H1 (cell line): ENCODE measurements around the gene EBF3. TPM values are rescaled to one million over a fixed set of nuclear protein-coding genes. Genes with fewer than 3 reads are reported as not detected.

Source experiments
- GTF2F1 ChIP-seq: IDR thresholded peaks from 2 replicates; pipeline ENCODE4 v1.6.1; 2012; ENCODE audit warnings: low read depth, low read length, improper control_type of control experiment, borderline replicate concordance
- JUND ChIP-seq: IDR thresholded peaks from 2 replicates; pipeline ENCODE4 v1.6.1; 2011; ENCODE audit warnings: mild to moderate bottlenecking, improper control_type of control experiment, low read length
- SP1 ChIP-seq: IDR thresholded peaks from 2 replicates; pipeline ENCODE4 v1.6.1; 2011; ENCODE audit warnings: low read depth, low read length
- SRF ChIP-seq: IDR thresholded peaks from 2 replicates; pipeline ENCODE4 v1.6.1; 2011; ENCODE audit warnings: mild to moderate bottlenecking, low read depth, low read length, moderate library complexity
- TEAD4 ChIP-seq: IDR thresholded peaks from 2 replicates; pipeline ENCODE4 v1.6.1; 2012; ENCODE audit warnings: low read depth, low read length, inconsistent platforms, mixed read lengths
- polyA plus RNA-seq, 7 experiments: library from polyadenylated mRNA; depleted of rRNA in 3 of 7; stranded (reverse) in 5 of 7; unstranded in 2 of 7; fragments of >200 nt in 5 of 7; fragments of 200-250 nt in 2 of 7; gene quantifications; 1 replicate in 5 of 7; 2 replicates in 1 of 7; 4 replicates in 1 of 7; pipeline versions ENCODE4 v1.2.1 to v1.2.3, GENCODE V29; 2011 to 2013; ENCODE audit warnings: missing spikeins in 2 of 7, mixed read lengths in 2 of 7
- total RNA-seq: library from RNA; stranded (reverse); fragmentation: NEBNext Ultra II Directional; extraction: Animal tissue kit (Norgen Biotek cat#: 25700); gene quantifications from 2 replicates; pipeline ENCODE4 v1.2.1, GENCODE V29; 2021
- TF ChIP-seq, protein P1 (sequence below): fragments of 300-600 bp; sonication (generic); IDR thresholded peaks from 2 replicates; pipeline ENCODE4 v1.7.1; 2012; ENCODE audit warnings: low read length, moderate library complexity, mild to moderate bottlenecking, inconsistent platforms; ENCODE audit not compliant: insufficient replicate concordance

EBF3 gene
- total and polyA plus RNA-seq, 2 of the 8 experiments (the other 6 are each of a cell fraction or from before 2014, with no cell fraction given), result 0.08 to 0.26 TPM

DNA sequence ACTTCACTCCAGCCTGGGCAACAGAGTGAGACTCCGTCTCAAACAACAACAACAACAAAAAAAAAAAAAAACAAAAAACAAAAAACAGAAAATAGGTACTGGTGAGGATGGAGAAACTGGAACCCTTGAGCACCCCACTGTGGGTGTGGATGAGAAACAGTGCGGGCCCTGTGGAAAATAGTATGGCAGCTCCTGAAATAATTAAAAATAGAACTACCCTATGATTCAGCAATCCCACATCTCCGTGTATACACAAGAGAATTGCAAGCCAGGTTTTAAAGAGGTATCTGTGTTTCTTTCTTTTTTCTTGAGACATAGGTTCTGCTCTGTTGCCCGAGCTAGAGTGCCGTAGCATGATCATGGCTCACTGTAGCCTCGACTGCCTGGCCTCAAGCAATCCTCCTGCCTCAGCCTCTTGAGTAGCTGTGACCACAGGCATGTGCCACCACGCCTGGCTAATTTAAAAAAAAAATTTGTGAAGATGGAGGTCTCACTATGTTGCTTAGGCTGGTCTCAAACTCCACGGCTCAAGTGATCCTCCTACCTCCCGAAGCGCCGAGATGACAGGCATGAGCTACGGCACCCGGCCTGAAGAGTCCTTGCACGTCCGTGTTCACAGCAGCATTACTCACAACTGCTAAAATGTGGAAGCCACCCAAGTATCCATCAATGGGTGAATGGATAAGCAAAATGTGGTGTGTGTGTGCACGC, 39.5 kb downstream of the EBF3 start (continued):
- TF ChIP-seq, protein P1, sequence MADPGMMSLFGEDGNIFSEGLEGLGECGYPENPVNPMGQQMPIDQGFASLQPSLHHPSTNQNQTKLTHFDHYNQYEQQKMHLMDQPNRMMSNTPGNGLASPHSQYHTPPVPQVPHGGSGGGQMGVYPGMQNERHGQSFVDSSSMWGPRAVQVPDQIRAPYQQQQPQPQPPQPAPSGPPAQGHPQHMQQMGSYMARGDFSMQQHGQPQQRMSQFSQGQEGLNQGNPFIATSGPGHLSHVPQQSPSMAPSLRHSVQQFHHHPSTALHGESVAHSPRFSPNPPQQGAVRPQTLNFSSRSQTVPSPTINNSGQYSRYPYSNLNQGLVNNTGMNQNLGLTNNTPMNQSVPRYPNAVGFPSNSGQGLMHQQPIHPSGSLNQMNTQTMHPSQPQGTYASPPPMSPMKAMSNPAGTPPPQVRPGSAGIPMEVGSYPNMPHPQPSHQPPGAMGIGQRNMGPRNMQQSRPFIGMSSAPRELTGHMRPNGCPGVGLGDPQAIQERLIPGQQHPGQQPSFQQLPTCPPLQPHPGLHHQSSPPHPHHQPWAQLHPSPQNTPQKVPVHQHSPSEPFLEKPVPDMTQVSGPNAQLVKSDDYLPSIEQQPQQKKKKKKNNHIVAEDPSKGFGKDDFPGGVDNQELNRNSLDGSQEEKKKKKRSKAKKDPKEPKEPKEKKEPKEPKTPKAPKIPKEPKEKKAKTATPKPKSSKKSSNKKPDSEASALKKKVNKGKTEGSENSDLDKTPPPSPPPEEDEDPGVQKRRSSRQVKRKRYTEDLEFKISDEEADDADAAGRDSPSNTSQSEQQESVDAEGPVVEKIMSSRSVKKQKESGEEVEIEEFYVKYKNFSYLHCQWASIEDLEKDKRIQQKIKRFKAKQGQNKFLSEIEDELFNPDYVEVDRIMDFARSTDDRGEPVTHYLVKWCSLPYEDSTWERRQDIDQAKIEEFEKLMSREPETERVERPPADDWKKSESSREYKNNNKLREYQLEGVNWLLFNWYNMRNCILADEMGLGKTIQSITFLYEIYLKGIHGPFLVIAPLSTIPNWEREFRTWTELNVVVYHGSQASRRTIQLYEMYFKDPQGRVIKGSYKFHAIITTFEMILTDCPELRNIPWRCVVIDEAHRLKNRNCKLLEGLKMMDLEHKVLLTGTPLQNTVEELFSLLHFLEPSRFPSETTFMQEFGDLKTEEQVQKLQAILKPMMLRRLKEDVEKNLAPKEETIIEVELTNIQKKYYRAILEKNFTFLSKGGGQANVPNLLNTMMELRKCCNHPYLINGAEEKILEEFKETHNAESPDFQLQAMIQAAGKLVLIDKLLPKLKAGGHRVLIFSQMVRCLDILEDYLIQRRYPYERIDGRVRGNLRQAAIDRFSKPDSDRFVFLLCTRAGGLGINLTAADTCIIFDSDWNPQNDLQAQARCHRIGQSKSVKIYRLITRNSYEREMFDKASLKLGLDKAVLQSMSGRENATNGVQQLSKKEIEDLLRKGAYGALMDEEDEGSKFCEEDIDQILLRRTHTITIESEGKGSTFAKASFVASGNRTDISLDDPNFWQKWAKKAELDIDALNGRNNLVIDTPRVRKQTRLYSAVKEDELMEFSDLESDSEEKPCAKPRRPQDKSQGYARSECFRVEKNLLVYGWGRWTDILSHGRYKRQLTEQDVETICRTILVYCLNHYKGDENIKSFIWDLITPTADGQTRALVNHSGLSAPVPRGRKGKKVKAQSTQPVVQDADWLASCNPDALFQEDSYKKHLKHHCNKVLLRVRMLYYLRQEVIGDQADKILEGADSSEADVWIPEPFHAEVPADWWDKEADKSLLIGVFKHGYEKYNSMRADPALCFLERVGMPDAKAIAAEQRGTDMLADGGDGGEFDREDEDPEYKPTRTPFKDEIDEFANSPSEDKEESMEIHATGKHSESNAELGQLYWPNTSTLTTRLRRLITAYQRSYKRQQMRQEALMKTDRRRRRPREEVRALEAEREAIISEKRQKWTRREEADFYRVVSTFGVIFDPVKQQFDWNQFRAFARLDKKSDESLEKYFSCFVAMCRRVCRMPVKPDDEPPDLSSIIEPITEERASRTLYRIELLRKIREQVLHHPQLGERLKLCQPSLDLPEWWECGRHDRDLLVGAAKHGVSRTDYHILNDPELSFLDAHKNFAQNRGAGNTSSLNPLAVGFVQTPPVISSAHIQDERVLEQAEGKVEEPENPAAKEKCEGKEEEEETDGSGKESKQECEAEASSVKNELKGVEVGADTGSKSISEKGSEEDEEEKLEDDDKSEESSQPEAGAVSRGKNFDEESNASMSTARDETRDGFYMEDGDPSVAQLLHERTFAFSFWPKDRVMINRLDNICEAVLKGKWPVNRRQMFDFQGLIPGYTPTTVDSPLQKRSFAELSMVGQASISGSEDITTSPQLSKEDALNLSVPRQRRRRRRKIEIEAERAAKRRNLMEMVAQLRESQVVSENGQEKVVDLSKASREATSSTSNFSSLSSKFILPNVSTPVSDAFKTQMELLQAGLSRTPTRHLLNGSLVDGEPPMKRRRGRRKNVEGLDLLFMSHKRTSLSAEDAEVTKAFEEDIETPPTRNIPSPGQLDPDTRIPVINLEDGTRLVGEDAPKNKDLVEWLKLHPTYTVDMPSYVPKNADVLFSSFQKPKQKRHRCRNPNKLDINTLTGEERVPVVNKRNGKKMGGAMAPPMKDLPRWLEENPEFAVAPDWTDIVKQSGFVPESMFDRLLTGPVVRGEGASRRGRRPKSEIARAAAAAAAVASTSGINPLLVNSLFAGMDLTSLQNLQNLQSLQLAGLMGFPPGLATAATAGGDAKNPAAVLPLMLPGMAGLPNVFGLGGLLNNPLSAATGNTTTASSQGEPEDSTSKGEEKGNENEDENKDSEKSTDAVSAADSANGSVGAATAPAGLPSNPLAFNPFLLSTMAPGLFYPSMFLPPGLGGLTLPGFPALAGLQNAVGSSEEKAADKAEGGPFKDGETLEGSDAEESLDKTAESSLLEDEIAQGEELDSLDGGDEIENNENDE, result no peak
- TF ChIP-seq SRF, result no peak
- no peak for TF ChIP-seq TEAD4
- no peak for TF ChIP-seq GTF2F1
- TF ChIP-seq JUND, result no peak
- TF ChIP-seq SP1, result no peak
